Thyroid gland (tissue), 4 donors: Measurements from ENCODE around the gene STX8.

Experiments used
- POLR2A ChIP-seq, 2 donors: fragments of 450-650 bp; IDR thresholded peaks; one replicate each; pipeline ENCODE4 v1.6.1; 2017; ENCODE audit warnings: antibody characterized with exemption in 2 of 2, mild to moderate bottlenecking in 2 of 2, moderate library complexity in 1 of 2
- TF ChIP-seq, protein P1 (sequence below), 6 experiments: fragments of 200-600 bp in 3 of 6; fragments of 450-650 bp in 3 of 6; sonication (generic) in 3 of 6; IDR thresholded peaks; one replicate each; pipeline ENCODE4 v1.5.1; 2016 to 2019; ENCODE audit warnings: antibody characterized with exemption in 6 of 6, mild to moderate bottlenecking in 2 of 6, inconsistent platforms in 1 of 6, moderate library complexity in 1 of 6

DNA sequence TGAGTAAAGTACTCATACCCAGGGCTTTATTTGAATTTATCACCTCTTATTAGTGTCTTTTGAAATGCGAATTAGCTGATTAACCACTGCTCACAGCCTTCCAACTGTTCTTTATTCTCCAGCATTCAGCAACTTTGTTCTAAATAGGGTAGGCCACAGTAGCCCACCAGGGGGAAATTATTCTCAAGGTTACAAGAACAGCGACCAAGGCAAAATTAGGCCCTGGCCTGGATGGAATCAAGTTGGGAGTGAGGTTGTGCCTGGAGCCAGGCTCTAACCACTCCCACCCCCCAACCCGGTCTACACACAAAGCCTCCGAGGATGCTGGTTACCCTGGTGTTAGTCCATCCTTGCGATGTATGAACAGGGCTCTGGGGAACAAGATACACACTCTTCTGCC is 245.5 kb downstream of the STX8 start:
- TF ChIP-seq, protein P1, sequence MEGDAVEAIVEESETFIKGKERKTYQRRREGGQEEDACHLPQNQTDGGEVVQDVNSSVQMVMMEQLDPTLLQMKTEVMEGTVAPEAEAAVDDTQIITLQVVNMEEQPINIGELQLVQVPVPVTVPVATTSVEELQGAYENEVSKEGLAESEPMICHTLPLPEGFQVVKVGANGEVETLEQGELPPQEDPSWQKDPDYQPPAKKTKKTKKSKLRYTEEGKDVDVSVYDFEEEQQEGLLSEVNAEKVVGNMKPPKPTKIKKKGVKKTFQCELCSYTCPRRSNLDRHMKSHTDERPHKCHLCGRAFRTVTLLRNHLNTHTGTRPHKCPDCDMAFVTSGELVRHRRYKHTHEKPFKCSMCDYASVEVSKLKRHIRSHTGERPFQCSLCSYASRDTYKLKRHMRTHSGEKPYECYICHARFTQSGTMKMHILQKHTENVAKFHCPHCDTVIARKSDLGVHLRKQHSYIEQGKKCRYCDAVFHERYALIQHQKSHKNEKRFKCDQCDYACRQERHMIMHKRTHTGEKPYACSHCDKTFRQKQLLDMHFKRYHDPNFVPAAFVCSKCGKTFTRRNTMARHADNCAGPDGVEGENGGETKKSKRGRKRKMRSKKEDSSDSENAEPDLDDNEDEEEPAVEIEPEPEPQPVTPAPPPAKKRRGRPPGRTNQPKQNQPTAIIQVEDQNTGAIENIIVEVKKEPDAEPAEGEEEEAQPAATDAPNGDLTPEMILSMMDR (IDR thresholded peaks at IDR 0.05): no peak
- TF ChIP-seq POLR2A (IDR thresholded peaks at IDR 0.05): no peak
